ENCODE data around the gene DIPK1C. TPM values are rescaled to one million over a fixed set of nuclear protein-coding genes. Genes with fewer than 3 reads are reported as not detected.

DIPK1C gene
- total and polyA plus RNA-seq, 2 donors (not counting 1 experiment from before 2014, with no cell fraction given), result not detected

- no peaks in the 10 kb centered on the region for H3K4me1 Mint-ChIP-seq
- no peak overlapping the region for H2AFZ ChIP-seq (ENCODE audit: insufficient read depth, low read depth, low read length, poor library complexity, severe bottlenecking)
- ChIA-PET CTCF (interaction anchor here (1.0 kb wide), 1 partner anchor 71 kb away, joined by 3 read pairs; no protein-coding TSS in a partner anchor), POLR2A (no interaction called here)
- H3K4me1 ChIP-seq (ENCODE audit: control insufficient read depth in 2 of 2, insufficient read depth in 2 of 2, low read length in 2 of 2), result no peaks in the 10 kb centered on the region
- no peaks in the 10 kb centered on the region for H3K9me3 Mint-ChIP-seq (ENCODE audit: insufficient read depth)
- no peak overlapping the region for H3K9ac ChIP-seq (ENCODE audit: low read length)
- WGBS (ENCODE audit: insufficient coverage), result 87% methylated on average over 10 of the region's 16 CpGs
- TF ChIP-seq CTCF (IDR thresholded peaks at IDR 0.05) (no peak), EZH2 (IDR thresholded peaks at IDR 0.05; ENCODE audit: borderline replicate concordance, insufficient read depth, low read depth, low read length, poor library complexity, severe bottlenecking) (no peak)
- peaks cover 16% of the 10 kb centered on the region for H3K27me3 Mint-ChIP-seq
- peaks cover 0 to 13% (median 0%) of the 10 kb centered on the region in 4 experiments for H3K27me3 ChIP-seq (replicated peaks in 1 of 4; ENCODE audit: control extremely low read depth in 1 of 4, control insufficient read depth in 3 of 4, insufficient read depth in 4 of 4, low read length in 3 of 4)
- no peaks in the 10 kb centered on the region for H3K9me3 ChIP-seq (ENCODE audit: control extremely low read depth in 1 of 3, control insufficient read depth in 2 of 3, insufficient read depth in 1 of 3, low read length in 2 of 3)
- no peak for DNase-seq
- no peak overlapping the region for H3K4me3 ChIP-seq (ENCODE audit: control extremely low read depth in 1 of 5, extremely low read depth in 1 of 5, insufficient read depth in 1 of 5, low read depth in 2 of 5, low read length in 4 of 5)
- H3K79me2 ChIP-seq (ENCODE audit: control insufficient read depth, insufficient read depth, low read length), result no peaks in the 10 kb centered on the region
- H3K36me3 ChIP-seq (replicated peaks in 1 of 2; ENCODE audit: control extremely low read depth in 1 of 2, control insufficient read depth in 1 of 2, extremely low read depth in 1 of 2, insufficient read depth in 2 of 2, low read length in 1 of 2), result no peaks in the 10 kb centered on the region
- no peak overlapping the region for H3K4me3 Mint-ChIP-seq
- no peak for ATAC-seq (ENCODE audit: low read depth)
- H4K20me1 ChIP-seq (ENCODE audit: control insufficient read depth, insufficient read depth, low read length, poor library complexity, severe bottlenecking), result no peaks in the 10 kb centered on the region
- H3K27ac ChIP-seq (ENCODE audit: low read length in 2 of 2), result no peak overlapping the region
- intact Hi-C loops (cut with micrococcal nuclease), result no loop called here
- no peak overlapping the region for H3K4me2 ChIP-seq (replicated peaks; ENCODE audit: low read depth, low read length, poor library complexity, severe bottlenecking)
- no peak overlapping the region for H3K27ac Mint-ChIP-seq
Measured at GRCh38 chr18:74447404-74448152, 9.5 kb downstream of the DIPK1C start.

GRCh38 chr18:74446631-74447403, 10.3 kb downstream of the DIPK1C start:
- Histone ChIP-seq H3K27me3 (replicated peaks in 1 of 4; ENCODE audit: control extremely low read depth in 1 of 4, control insufficient read depth in 3 of 4, insufficient read depth in 4 of 4, low read length in 3 of 4) (peaks cover 0 to 13% (median 0%) of the 10 kb centered on the region in 4 experiments), H3K9me3 (ENCODE audit: control extremely low read depth in 1 of 3, control insufficient read depth in 2 of 3, insufficient read depth in 1 of 3, low read length in 2 of 3) (no peaks in the 10 kb centered on the region), H3K4me3 (ENCODE audit: control extremely low read depth in 1 of 5, extremely low read depth in 1 of 5, insufficient read depth in 1 of 5, low read depth in 2 of 5, low read length in 4 of 5) (no peak overlapping the region), H4K20me1 (ENCODE audit: control insufficient read depth, insufficient read depth, low read length, poor library complexity, severe bottlenecking) (no peaks in the 10 kb centered on the region), H3K9ac (ENCODE audit: low read length) (no peak overlapping the region), H3K4me1 (ENCODE audit: control insufficient read depth in 2 of 2, insufficient read depth in 2 of 2, low read length in 2 of 2) (no peaks in the 10 kb centered on the region), H3K79me2 (ENCODE audit: control insufficient read depth, insufficient read depth, low read length) (no peaks in the 10 kb centered on the region), H3K4me2 (replicated peaks; ENCODE audit: low read depth, low read length, poor library complexity, severe bottlenecking) (no peak overlapping the region), H3K36me3 (replicated peaks in 1 of 2; ENCODE audit: control extremely low read depth in 1 of 2, control insufficient read depth in 1 of 2, extremely low read depth in 1 of 2, insufficient read depth in 2 of 2, low read length in 1 of 2) (no peaks in the 10 kb centered on the region), H2AFZ (ENCODE audit: insufficient read depth, low read depth, low read length, poor library complexity, severe bottlenecking) (no peak overlapping the region), H3K27ac (ENCODE audit: low read length in 2 of 2) (no peak overlapping the region)
- no peak for ATAC-seq (ENCODE audit: low read depth)
- WGBS (ENCODE audit: insufficient coverage), result 97% methylated on average over 37 of the region's 38 CpGs
- intact Hi-C loops (cut with micrococcal nuclease), result no loop called here
- Mint-ChIP-seq H3K4me3 (no peak overlapping the region), H3K27ac (no peak overlapping the region), H3K27me3 (peaks cover 11% of the 10 kb centered on the region), H3K4me1 (no peaks in the 10 kb centered on the region), H3K9me3 (ENCODE audit: insufficient read depth) (no peaks in the 10 kb centered on the region)
- ChIA-PET CTCF (interaction anchor here (1.0 kb wide), 1 partner anchor 70 kb away, joined by 3 read pairs; no protein-coding TSS in a partner anchor), POLR2A (no interaction called here)
- no peak for DNase-seq
- TF ChIP-seq CTCF (IDR thresholded peaks at IDR 0.05) (no peak), EZH2 (IDR thresholded peaks at IDR 0.05; ENCODE audit: borderline replicate concordance, insufficient read depth, low read depth, low read length, poor library complexity, severe bottlenecking) (no peak)

Data from B cell (primary cell).